ENCODE data around the gene ZNF821.
A peak's percentile ranks its signal among the peaks of the same experiment; 100 is the strongest.

ZNF821 gene, protein sequence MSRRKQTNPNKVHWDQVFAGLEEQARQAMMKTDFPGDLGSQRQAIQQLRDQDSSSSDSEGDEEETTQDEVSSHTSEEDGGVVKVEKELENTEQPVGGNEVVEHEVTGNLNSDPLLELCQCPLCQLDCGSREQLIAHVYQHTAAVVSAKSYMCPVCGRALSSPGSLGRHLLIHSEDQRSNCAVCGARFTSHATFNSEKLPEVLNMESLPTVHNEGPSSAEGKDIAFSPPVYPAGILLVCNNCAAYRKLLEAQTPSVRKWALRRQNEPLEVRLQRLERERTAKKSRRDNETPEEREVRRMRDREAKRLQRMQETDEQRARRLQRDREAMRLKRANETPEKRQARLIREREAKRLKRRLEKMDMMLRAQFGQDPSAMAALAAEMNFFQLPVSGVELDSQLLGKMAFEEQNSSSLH

DNA sequence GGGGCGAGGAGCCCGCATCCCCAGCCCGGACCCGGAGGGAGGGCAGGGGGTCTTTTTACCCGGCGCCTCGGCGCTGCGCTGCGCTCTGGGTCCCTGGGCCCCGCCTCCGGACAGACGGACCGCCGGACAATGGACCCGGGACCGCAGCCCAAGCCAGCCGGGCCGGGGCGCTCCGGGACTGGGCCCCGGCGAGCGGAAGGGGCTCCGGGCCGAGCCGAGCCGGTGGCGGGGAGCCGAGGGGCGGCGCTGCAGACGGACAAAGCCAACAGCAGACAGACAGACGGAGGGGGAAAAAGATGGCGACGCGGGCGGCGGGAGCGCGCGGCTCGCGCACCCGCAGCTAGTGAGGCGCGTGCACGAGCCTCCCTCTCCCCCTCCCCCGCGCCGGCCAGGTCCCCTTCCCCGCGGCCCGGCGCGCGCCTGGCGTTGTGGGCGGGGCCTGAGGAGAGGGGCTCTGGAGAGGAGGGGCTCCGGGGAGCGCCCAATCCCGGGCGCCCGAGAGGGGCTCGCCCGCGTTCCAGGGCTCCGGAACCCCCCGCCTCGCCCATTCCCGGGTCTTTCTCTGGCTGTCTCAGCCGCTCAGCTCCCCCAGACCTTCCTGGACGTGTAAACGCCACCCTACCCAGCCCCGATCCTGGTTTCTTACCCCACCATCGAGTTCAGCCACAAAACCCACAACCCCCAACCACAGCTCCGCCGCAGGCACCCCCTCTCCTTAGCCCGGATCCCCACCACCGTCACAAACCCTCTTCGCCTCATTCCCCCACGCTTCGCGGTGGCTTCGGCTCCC lies at the start of gene ZNF821:
Gene ZNF821, minus strand, starts transcription at position 334 of the 790 bp plus-strand sequence. CDS start 4,236 bp downstream, outside the sequence.
- in situ Hi-C loops (cut with HindIII; ENCODE audit: low sequenced_read_pairs): no loop called here
- peak; percentile 28 for DNase-seq (ENCODE audit: low read depth)
- peak within 1 kb of the TSS; percentile 56 for H3K4me3 ChIP-seq (ENCODE audit: low read depth, low read length)
- TF ChIP-seq, protein P1, sequence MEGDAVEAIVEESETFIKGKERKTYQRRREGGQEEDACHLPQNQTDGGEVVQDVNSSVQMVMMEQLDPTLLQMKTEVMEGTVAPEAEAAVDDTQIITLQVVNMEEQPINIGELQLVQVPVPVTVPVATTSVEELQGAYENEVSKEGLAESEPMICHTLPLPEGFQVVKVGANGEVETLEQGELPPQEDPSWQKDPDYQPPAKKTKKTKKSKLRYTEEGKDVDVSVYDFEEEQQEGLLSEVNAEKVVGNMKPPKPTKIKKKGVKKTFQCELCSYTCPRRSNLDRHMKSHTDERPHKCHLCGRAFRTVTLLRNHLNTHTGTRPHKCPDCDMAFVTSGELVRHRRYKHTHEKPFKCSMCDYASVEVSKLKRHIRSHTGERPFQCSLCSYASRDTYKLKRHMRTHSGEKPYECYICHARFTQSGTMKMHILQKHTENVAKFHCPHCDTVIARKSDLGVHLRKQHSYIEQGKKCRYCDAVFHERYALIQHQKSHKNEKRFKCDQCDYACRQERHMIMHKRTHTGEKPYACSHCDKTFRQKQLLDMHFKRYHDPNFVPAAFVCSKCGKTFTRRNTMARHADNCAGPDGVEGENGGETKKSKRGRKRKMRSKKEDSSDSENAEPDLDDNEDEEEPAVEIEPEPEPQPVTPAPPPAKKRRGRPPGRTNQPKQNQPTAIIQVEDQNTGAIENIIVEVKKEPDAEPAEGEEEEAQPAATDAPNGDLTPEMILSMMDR (IDR thresholded peaks at IDR 0.05; ENCODE audit: low read depth, low read length, missing control alignments): peak; percentile 51

DNA sequence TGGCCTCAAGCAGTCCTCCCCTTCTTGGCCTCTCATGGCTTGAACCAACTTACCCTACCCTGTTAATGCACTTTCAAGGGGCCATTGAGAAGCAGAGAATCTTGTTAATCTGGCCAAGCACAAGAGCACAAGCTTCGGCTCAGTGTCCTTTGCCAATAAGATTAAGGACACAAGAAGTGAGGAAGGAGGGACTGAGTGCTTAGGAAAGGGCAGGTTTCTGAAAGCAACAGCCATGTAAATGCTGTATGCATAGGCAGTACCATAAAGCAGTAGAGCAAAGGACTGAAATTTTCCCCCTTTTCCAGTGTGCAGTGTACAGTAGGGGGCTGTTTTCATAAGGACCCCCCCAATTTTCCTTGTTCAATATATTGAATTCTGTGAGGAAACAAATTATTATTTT lies 49.0 kb upstream of the ZNF821 start:
- TF ChIP-seq, protein P1 (IDR thresholded peaks at IDR 0.05; ENCODE audit: low read depth, low read length, missing control alignments): no peak
- H3K4me3 ChIP-seq (ENCODE audit: low read depth, low read length): no peak overlapping the region
- in situ Hi-C loops (cut with HindIII; ENCODE audit: low sequenced_read_pairs): loop anchor here (5.0 kb wide), 1 partner anchor 106 kb away; no protein-coding TSS in a partner anchor
- DNase-seq (ENCODE audit: low read depth): no peak

DNA sequence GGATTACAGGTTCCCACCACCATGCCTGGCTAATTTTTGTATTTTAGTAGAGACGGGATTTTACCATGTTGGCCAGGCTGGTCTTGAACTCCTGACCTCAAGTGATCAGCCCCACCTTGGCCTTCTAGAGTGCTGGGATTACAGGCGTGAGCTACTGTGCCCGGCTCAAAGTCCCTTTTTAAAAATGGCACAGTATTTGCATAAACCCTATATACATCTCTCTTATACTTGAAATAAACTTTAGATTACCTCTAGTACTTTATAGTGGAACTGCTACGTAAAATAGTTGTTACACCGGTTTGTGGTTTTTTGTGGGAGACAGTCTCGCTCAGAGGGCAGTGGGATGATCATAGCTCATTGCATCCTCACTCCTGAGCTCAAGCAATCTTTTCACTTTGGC lies 47.6 kb upstream of the ZNF821 start:
- in situ Hi-C loops (cut with HindIII; ENCODE audit: low sequenced_read_pairs): loop anchor here (5.0 kb wide), 1 partner anchor 104 kb away; no protein-coding TSS in a partner anchor
- DNase-seq (ENCODE audit: low read depth): no peak
- no peak overlapping the region for H3K4me3 ChIP-seq (ENCODE audit: low read depth, low read length)
- TF ChIP-seq, protein P1 (IDR thresholded peaks at IDR 0.05; ENCODE audit: low read depth, low read length, missing control alignments): no peak

DNA sequence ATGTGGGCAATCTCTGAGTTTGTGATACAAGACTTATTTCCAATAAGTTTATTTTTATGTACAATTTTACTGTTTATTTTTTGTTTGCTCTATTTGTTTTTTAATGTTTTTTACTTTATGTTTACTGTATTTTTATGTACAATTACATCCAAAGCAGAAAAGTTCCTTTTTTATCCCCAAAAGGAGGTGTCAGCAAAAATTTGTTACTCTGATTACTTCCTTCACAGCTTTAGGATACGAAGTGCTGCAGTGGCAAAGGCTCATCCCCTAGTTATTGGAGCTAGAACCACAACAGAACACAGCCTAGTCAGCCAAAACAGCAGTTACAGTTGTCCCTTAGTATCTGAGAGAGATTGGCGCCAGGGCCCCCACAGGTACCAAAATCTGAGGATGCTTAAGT lies 47.0 kb upstream of the ZNF821 start:
- in situ Hi-C loops (cut with HindIII; ENCODE audit: low sequenced_read_pairs): loop anchor here (5.0 kb wide), 1 partner anchor 104 kb away; no protein-coding TSS in a partner anchor
- DNase-seq (ENCODE audit: low read depth): no peak
- TF ChIP-seq, protein P1 (IDR thresholded peaks at IDR 0.05; ENCODE audit: low read depth, low read length, missing control alignments): no peak
- no peak overlapping the region for H3K4me3 ChIP-seq (ENCODE audit: low read depth, low read length)

DNA sequence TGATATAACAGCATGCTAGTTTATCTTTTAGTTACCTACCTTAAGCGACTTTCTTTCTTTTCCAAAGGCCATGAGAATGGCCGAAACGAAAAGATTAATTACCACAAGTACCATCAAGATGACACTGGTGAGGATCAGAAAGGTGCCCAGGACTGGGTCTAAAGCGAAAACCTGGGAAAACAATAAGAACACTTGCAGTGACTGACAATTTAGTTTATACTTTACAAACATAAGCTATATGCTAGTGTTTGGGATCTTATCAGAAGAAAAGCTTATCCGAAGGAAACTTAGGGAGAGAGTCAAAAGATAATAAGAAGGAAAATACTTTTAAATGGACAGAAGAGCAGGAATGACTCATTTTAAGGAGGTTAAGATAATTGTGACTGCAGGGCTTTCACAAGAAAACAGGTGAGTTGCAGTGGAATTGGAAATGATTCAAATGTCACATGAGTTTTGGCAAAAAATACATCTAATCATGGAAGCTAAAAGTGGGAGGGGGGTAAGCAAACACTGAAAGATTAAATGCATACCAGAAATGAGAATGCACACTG lies 46.1 kb upstream of the ZNF821 start:
- TF ChIP-seq, protein P1 (IDR thresholded peaks at IDR 0.05; ENCODE audit: low read depth, low read length, missing control alignments): no peak
- DNase-seq (ENCODE audit: low read depth): no peak
- no peak overlapping the region for H3K4me3 ChIP-seq (ENCODE audit: low read depth, low read length)
- in situ Hi-C loops (cut with HindIII; ENCODE audit: low sequenced_read_pairs): loop anchor here (5.0 kb wide), 1 partner anchor 103 kb away; no protein-coding TSS in a partner anchor

DNA sequence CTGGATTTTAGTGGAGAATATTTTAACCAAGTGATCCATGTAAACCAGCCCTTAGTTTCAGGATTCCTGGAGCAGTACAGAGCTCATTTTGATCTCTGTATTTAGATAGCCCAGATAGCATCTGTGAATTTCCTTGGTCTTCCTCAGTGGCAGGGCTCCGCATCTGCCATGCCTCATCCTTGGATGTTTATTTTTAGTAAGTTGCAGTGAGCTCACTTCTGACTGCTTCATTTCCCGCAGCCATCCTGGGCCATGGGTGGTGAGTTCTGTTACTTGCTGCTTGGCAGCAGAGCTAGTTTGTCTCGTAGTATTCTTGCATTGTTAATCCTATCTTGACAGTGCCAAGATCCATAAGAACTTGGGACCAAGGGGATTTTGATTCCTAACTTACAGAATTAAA lies 45.1 kb upstream of the ZNF821 start:
- peak; percentile 43 for DNase-seq (ENCODE audit: low read depth)
- H3K4me3 ChIP-seq (ENCODE audit: low read depth, low read length): no peak overlapping the region
- in situ Hi-C loops (cut with HindIII; ENCODE audit: low sequenced_read_pairs): no loop called here
- TF ChIP-seq, protein P1 (IDR thresholded peaks at IDR 0.05; ENCODE audit: low read depth, low read length, missing control alignments): no peak

All from astrocyte of the cerebellum (primary cell).